SK-N-SH (cell line): Measurements from ENCODE around the gene RGR. TPM values are rescaled to one million over a fixed set of nuclear protein-coding genes. Genes with fewer than 3 reads are reported as not detected.
A peak's percentile ranks its signal among the peaks of the same experiment; 100 is the strongest.

Experiments
- CTCF ChIA-PET: fragments of 300-600, 350-600 bp; formaldehyde crosslinking; extraction: SDS; loops from one replicate; lab custom pipeline; 2021; lab: Yijun Ruan, JAX
- POLR2A ChIA-PET: fragments of 350-600 bp; sonication (Branson Sonifier 250); formaldehyde crosslinking; extraction: SDS; loops from one replicate; lab custom pipeline; 2020; ENCODE audit warnings: antibody characterized with exemption, inconsistent platforms; lab: Yijun Ruan, JAX
- DNase-seq: peaks from one replicate; pipeline ENCODE4 v3.0.0; 2012
- H2AFZ ChIP-seq: fragments of 200-600 bp; sonication (generic); 2 replicates; pipeline ENCODE4 v1.8.1; 2016; ENCODE audit warnings: antibody characterized with exemption, mild to moderate bottlenecking, low read depth
- H3F3A ChIP-seq: fragments of 200-600 bp; sonication (generic); replicated peaks from 2 replicates; pipeline ENCODE3; 2016; ENCODE audit warnings: antibody characterized with exemption, mild to moderate bottlenecking; ENCODE audit not compliant: insufficient read depth
- H3K27ac ChIP-seq, 2 experiments: fragments of 200-500 bp in 1 of 2; fragments of 200-600 bp in 1 of 2; sonication (Bioruptor generic) in 1 of 2; sonication (generic), shearing (Covaris generic) in 1 of 2; 2 replicates each; pipeline versions ENCODE4 v1.5.1 to v1.6.1; 2014 to 2016; ENCODE audit warnings: low read depth in 2 of 2, inconsistent platforms in 1 of 2, low read length in 1 of 2, mild to moderate bottlenecking in 1 of 2, mixed read lengths in 1 of 2
- H3K27me3 ChIP-seq: fragments of 200-600 bp; sonication (generic), shearing (Covaris generic); 2 replicates; pipeline ENCODE4 v1.6.1; 2016; ENCODE audit warnings: mixed run types; ENCODE audit not compliant: insufficient read depth
- H3K36me3 ChIP-seq, 2 experiments: fragments of 200-500 bp in 1 of 2; fragments of 200-600 bp in 1 of 2; sonication (Bioruptor generic) in 1 of 2; sonication (generic) in 1 of 2; replicated peaks in 1 of 2; 2 replicates each; pipeline versions ENCODE3 to v1.5.1; 2014 to 2016; ENCODE audit warnings: low read length in 1 of 2, mild to moderate bottlenecking in 1 of 2; ENCODE audit not compliant: insufficient read depth in 2 of 2, control insufficient read depth in 1 of 2
- H3K4me1 ChIP-seq, 2 experiments: fragments of 200-500 bp in 1 of 2; fragments of 200-600 bp in 1 of 2; sonication (Bioruptor generic) in 1 of 2; sonication (generic), shearing (Covaris generic) in 1 of 2; 2 replicates each; pipeline versions ENCODE4 v1.5.1 to v1.6.1; 2014 to 2016; ENCODE audit warnings: low read depth in 1 of 2, low read length in 1 of 2, mixed run types in 1 of 2; ENCODE audit not compliant: insufficient read depth in 2 of 2, control insufficient read depth in 1 of 2
- H3K4me2 ChIP-seq: fragments of 200-600 bp; sonication (generic), shearing (Covaris generic); 2 replicates; pipeline ENCODE4 v1.6.1; 2017; ENCODE audit warnings: mixed run types
- H3K4me3 ChIP-seq, 2 experiments: fragments of 200-500 bp in 1 of 2; fragments of 200-600 bp in 1 of 2; sonication (Bioruptor generic) in 1 of 2; sonication (generic), shearing (Covaris generic) in 1 of 2; 2 replicates each; pipeline versions ENCODE4 v1.5.1 to v1.8.1; 2014 to 2016; ENCODE audit warnings: low read depth in 2 of 2, inconsistent platforms in 1 of 2, low read length in 1 of 2, mild to moderate bottlenecking in 1 of 2, mixed read lengths in 1 of 2, moderate library complexity in 1 of 2
- H3K79me2 ChIP-seq: fragments of 200-600 bp; sonication (generic); 2 replicates; pipeline ENCODE4 v1.8.1; 2017; ENCODE audit warnings: mild to moderate bottlenecking; ENCODE audit not compliant: insufficient read depth
- H3K9ac ChIP-seq: fragments of 200-600 bp; sonication (generic); 2 replicates; pipeline ENCODE4 v1.6.1; 2017; ENCODE audit warnings: mixed run types
- H3K9me2 ChIP-seq: fragments of 200-600 bp; sonication (generic); 2 replicates; pipeline ENCODE4 v1.6.1; 2017; ENCODE audit warnings: mixed run types
- H3K9me3 ChIP-seq: fragments of 200-600 bp; sonication (generic); 2 replicates; pipeline ENCODE4 v1.6.1; 2017; ENCODE audit warnings: mixed run types, mild to moderate bottlenecking, moderate library complexity
- H4K20me1 ChIP-seq: fragments of 200-600 bp; sonication (generic); 2 replicates; pipeline ENCODE4 v1.6.1; 2017; ENCODE audit warnings: mild to moderate bottlenecking, mixed run types; ENCODE audit not compliant: insufficient read depth
- ELF1 ChIP-seq: IDR thresholded peaks from 2 replicates; pipeline ENCODE4 v1.4.0; 2012
- EP300 ChIP-seq, 2 experiments: IDR thresholded peaks; 2 replicates each; pipeline versions ENCODE4 v1.4.0 to v1.6.1; 2012; ENCODE audit warnings: borderline replicate concordance in 1 of 2, low read depth in 1 of 2, low read length in 1 of 2
- FOSL2 ChIP-seq: IDR thresholded peaks from 2 replicates; pipeline ENCODE4 v1.4.0; 2012; ENCODE audit warnings: low read depth, mild to moderate bottlenecking, moderate library complexity, borderline replicate concordance
- FOXM1 ChIP-seq: IDR thresholded peaks from 2 replicates; pipeline ENCODE4 v1.4.0; 2012; ENCODE audit warnings: low read depth, mild to moderate bottlenecking
- GABPA ChIP-seq: IDR thresholded peaks from 2 replicates; pipeline ENCODE4 v1.4.0; 2012; ENCODE audit warnings: low read depth, mild to moderate bottlenecking
- NRF1 ChIP-seq: IDR thresholded peaks from 2 replicates; pipeline ENCODE4 v1.6.1; 2012; ENCODE audit warnings: low read depth, mild to moderate bottlenecking, low read length
- RCOR1 ChIP-seq: fragments of 150-350 bp; IDR thresholded peaks from 2 replicates; pipeline ENCODE4 v1.6.1; 2017; ENCODE audit warnings: antibody characterized with exemption, low read length
- REST ChIP-seq: IDR thresholded peaks from 2 replicates; pipeline ENCODE4 v1.6.1; 2012; ENCODE audit warnings: mild to moderate bottlenecking, low read depth, low read length, moderate library complexity
- RFX5 ChIP-seq: IDR thresholded peaks from 2 replicates; pipeline ENCODE4 v1.6.1; 2012; ENCODE audit warnings: mild to moderate bottlenecking, improper control_type of control experiment, low read length
- RXRA ChIP-seq: IDR thresholded peaks from 2 replicates; pipeline ENCODE4 v1.4.0; 2012; ENCODE audit warnings: low read depth, mild to moderate bottlenecking, borderline replicate concordance
- SIN3A ChIP-seq: IDR thresholded peaks from 2 replicates; pipeline ENCODE4 v1.6.1; 2012; ENCODE audit warnings: low read depth, mild to moderate bottlenecking, low read length, moderate library complexity, borderline replicate concordance
- TAF1 ChIP-seq: IDR thresholded peaks from 2 replicates; pipeline ENCODE4 v1.6.1; 2012; ENCODE audit warnings: low read depth, mild to moderate bottlenecking, low read length, moderate library complexity, borderline replicate concordance
- YY1 ChIP-seq: IDR thresholded peaks from 2 replicates; pipeline ENCODE4 v1.4.0; 2012; ENCODE audit warnings: low read depth, mild to moderate bottlenecking
- WGBS: methylation state at CpG from one replicate; pipeline ENCODE4 v1.1.6; 2017; ENCODE audit warnings: low lambda C conversion rate; 5-methylcytosine and 5-hydroxymethylcytosine counted together
- polyA plus RNA-seq, 3 experiments: library from polyadenylated mRNA; depleted of rRNA; stranded (reverse); fragments of >200 nt; gene quantifications; 2 replicates each; pipeline ENCODE4 v1.2.3, GENCODE V29; 2012

Gene RGR
- polyA plus RNA-seq, 1 of the 3 experiments (the other 2 are of a cell fraction), result not detected

DNA sequence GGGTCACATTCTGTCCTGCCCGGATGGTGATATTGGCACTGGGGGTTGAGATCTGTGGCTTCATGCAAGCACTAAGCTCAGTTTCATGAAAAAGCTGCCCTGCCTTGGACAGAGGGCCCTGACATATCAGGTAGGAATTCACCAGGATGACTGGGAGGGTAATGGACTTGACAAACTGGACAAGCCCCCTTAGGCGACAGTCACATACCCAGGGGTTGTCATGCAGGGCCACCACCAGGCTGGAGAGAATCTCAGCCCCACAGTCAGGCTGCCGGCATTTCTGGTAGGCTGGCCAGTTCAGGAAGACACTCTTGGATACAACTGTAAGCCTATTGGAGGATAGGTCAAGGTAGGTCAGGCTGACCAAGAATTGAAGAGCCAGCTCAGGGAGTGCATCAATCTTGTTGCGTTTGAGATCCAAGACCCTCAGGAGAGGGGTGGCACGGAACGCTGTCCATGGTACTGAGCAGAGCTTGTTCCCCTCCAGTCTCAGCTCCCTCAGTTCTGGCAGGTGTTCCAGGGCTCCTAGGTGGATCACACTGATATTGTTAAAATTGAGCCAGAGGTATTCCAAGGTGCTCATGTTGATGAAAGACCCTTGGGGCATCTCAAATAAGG lies 20.3 kb upstream of the RGR start:
- no peaks in the 10 kb centered on the region for H3K9me3 ChIP-seq
- TF ChIP-seq ELF1, result no peak
- TF ChIP-seq GABPA, result no peak
- TF ChIP-seq REST, result peak; percentile 89
- no peak for TF ChIP-seq FOSL2
- TF ChIP-seq RFX5, result no peak
- no peak overlapping the region for H3K27ac ChIP-seq
- H3K79me2 ChIP-seq, result no peaks in the 10 kb centered on the region
- no peak overlapping the region for H3K9ac ChIP-seq
- DNase-seq, result no peak
- H3K4me1 ChIP-seq, result no peaks in the 10 kb centered on the region; a peak in 1 of 4 replicates
- H4K20me1 ChIP-seq, result no peaks in the 10 kb centered on the region
- H3K9me2 ChIP-seq, result no peaks in the 10 kb centered on the region
- POLR2A ChIA-PET, result no interaction called here
- H2AFZ ChIP-seq, result no peak overlapping the region
- no peaks in the 10 kb centered on the region for H3K36me3 ChIP-seq
- H3K4me2 ChIP-seq, result no peak overlapping the region
- CTCF ChIA-PET, result no interaction called here
- no peak overlapping the region for H3K4me3 ChIP-seq
- H3F3A ChIP-seq, result no peaks in the 10 kb centered on the region
- no peaks in the 10 kb centered on the region for H3K27me3 ChIP-seq
- WGBS, result 31% methylated on average over 5 of the region's 6 CpGs

DNA sequence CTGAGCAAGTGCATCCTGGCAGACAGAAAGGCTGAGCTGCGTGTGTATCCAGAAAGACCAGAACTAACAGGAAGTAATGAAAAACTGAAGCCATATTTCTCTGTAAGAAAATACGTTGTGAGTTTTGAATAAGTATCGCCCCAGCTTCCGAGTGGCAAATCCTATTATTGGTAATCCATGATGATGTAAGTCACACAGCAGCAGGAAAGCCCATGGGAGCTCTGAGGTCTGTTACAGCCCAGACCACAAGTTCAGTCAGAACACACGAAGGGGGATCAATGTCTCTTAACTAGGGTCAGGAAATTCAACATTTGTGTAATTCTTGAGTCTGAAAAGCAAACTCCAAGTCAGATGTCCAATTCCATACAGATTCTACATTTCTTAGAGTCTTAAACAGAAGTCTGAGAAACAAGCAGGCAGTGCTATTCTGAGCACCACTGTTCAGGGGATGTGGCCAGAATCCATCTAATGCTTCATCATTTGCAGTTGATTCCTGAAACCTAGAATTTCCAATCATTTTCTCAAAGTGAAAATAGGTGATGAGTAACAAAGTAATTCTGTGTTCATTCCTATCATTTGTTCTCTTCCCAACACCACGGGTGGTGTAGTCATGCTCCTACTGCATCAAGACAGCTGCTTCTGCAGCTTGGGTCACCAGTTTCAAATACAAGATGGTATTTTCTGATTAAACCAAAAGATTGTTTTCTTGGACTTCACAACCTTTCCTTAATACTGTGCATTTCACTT lies 19.3 kb upstream of the RGR start, which contains the start of gene LRIT2:
Gene LRIT2 (minus strand): TSS at position 118 of the 747 bp plus-strand sequence. CDS start 24 bp downstream, at position 94.
- CTCF ChIA-PET, result no interaction called here
- Histone ChIP-seq H3K4me1 (no peaks in the 10 kb centered on the region; a peak in 1 of 4 replicates), H3K9me2 (no peaks in the 10 kb centered on the region), H3K36me3 (no peaks in the 10 kb centered on the region), H3K79me2 (no peaks in the 10 kb centered on the region), H3K9me3 (no peaks in the 10 kb centered on the region), H3K4me3 (no peak within 1 kb of the TSS), H4K20me1 (no peaks in the 10 kb centered on the region)
- TF ChIP-seq YY1 (no peak), RCOR1 (no peak), FOSL2 (no peak), FOXM1 (no peak), RXRA (no peak), TAF1 (no peak), SIN3A (no peak), NRF1 (no peak), EP300 (IDR thresholded peaks at IDR 0.05; ENCODE audit: borderline replicate concordance in 1 of 2, low read depth in 1 of 2, low read length in 1 of 2) (no peak)
- TF ChIP-seq, all 33 proteins: peak for 0
- Histone ChIP-seq H3K27me3 (no peaks in the 10 kb centered on the region), H3K9ac (no peak within 1 kb of the TSS), H3K4me2 (no peak within 1 kb of the TSS), H3F3A (no peaks in the 10 kb centered on the region), H2AFZ (no peak within 1 kb of the TSS), H3K27ac (no peak within 1 kb of the TSS)
- no peak for DNase-seq
- POLR2A ChIA-PET, result no interaction called here
- 10% methylated on average over 6 of the region's 6 CpGs for WGBS
